IPS-15b (cell line): ENCODE results near the gene ENC1.
"Not testable (repeated sequence)": the region's sequence is repeated elsewhere in the genome, so short reads cannot be mapped to it uniquely, and the experiment has no call there.

ENCODE experiments used
- H3K27me3 ChIP-seq: one replicate; pipeline ENCODE4 v1.6.1; 2013; ENCODE audit warnings: low read length; ENCODE audit not compliant: control insufficient read depth, insufficient read depth
- H3K36me3 ChIP-seq: one replicate; pipeline ENCODE4 v1.6.1; 2013; ENCODE audit warnings: low read length; ENCODE audit not compliant: control insufficient read depth, insufficient read depth
- H3K4me1 ChIP-seq: one replicate; pipeline ENCODE4 v1.6.1; 2013; ENCODE audit warnings: mild to moderate bottlenecking, low read length; ENCODE audit not compliant: control insufficient read depth, insufficient read depth
- H3K4me3 ChIP-seq: one replicate; pipeline ENCODE4 v1.5.1; 2013; ENCODE audit warnings: low read depth, low read length
- H3K9ac ChIP-seq: one replicate; pipeline ENCODE4 v1.6.1; 2013; ENCODE audit warnings: low read depth, mild to moderate bottlenecking, low read length
- H3K9me3 ChIP-seq: one replicate; pipeline ENCODE4 v1.6.1; 2013; ENCODE audit warnings: mild to moderate bottlenecking, low read length; ENCODE audit not compliant: control insufficient read depth, insufficient read depth

Gene ENC1, protein sequence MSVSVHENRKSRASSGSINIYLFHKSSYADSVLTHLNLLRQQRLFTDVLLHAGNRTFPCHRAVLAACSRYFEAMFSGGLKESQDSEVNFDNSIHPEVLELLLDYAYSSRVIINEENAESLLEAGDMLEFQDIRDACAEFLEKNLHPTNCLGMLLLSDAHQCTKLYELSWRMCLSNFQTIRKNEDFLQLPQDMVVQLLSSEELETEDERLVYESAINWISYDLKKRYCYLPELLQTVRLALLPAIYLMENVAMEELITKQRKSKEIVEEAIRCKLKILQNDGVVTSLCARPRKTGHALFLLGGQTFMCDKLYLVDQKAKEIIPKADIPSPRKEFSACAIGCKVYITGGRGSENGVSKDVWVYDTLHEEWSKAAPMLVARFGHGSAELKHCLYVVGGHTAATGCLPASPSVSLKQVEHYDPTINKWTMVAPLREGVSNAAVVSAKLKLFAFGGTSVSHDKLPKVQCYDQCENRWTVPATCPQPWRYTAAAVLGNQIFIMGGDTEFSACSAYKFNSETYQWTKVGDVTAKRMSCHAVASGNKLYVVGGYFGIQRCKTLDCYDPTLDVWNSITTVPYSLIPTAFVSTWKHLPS

DNA sequence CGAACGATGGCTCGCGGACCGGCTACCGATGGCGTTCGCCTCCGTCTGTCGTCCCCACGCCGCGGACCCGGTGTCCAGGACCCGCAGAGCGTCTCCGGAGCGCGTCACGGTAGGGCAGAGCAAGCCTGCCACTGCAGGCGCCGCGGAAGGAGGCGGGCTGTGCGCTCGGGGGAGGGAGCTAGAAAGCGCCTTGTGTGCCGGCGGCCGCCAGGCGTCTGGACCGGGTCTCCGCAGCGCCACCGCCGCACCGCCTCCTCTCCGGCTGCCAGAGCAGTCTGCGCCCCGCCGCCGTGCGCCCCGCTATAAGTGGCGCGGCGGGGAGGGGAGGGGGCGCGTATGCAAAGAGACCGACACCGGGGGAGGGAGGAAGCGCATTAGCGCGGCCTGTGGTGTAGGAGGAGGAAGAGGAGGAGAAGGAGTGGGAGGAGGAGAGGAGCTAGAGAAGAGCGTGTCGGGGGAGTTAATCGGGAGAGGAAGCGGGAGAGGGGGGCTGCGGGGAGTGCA lies at the start of gene ENC1:
ENC1 (minus strand) TSS at position 279 of the 504 bp plus-strand sequence. CDS start 4,243 bp downstream, outside the sequence.
- Histone ChIP-seq H3K27me3 (peaks cover 44% of the 10 kb centered on the region), H3K4me1 (peaks cover 9% of the 10 kb centered on the region), H3K4me3 (peak within 1 kb of the TSS; percentile 90), H3K36me3 (no peaks in the 10 kb centered on the region), H3K9ac (peak within 1 kb of the TSS; percentile 85), H3K9me3 (no peaks in the 10 kb centered on the region)

DNA sequence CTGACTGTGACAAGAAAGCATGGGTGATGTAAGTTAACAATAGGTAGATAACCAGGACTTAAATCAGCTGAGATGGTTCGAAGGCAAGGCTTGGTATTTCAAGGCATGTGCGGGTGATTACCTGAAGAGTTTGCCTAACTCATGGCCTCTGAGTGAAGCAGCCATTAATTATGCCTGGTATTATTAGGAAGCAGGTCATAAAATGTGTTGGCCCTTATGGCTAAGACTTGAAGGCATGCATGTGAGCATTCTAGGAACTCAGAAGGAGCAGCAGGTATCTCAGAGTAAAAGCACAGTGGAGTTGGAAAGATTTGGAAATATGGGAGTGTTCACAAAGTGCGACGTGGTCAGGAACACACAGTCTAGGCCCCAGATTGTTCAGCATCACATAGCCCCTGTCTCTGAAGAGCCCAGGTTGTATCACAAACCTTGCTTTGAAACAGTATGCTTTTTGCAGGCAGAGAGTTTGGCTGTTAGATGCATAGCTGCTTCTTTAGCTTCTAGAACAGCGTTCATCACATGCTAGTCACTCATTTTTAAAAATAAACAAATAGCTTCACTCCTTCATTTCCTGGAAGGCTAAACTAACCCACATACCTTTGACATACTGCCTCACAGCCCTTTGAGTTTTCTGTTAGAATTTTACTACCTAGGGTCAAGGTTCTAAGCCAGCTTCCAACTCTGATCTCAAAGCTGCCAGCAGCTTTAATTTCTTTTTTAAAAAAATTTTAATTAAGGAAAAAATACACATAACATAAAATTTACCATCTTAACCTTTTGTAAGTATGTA lies 46.6 kb upstream of the ENC1 start:
- Histone ChIP-seq H3K9me3 (no peaks in the 10 kb centered on the region), H3K9ac (no peak overlapping the region), H3K36me3 (no peaks in the 10 kb centered on the region), H3K4me3 (no peak overlapping the region), H3K4me1 (peaks cover 5% of the 10 kb centered on the region), H3K27me3 (no peaks in the 10 kb centered on the region)

DNA sequence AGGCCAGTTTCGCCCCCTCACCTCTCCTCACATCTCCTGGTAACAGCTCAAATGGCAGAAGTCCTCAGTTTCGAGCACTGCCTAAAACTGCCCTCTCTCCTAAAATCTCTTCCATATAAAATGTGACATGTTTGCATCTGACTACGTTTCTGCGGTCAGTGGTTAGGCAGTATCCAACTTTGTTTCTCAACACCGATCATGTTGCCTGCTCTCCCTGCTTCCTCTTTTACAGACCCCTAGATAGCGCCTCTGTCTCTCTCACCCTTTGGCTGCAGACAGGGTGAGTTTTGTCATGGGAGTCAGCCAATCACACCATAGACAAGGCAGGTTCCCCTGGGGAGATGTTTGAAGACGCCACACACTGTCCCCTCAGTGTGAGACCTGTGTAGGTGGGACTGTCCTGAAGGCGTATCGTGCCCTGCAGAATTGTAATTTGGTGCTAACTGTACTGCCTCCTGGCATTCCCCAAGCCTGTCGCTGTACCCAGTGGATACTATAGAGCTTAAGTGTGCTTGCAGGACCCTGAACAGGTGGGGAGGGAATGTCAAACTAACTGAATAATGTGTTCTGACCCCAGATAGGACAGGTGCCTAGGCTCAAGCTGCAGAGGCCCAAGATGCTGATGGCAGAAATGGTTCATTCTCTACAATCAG lies 45.6 kb upstream of the ENC1 start:
- H3K4me1 ChIP-seq, result peaks cover 5% of the 10 kb centered on the region
- no peaks in the 10 kb centered on the region for H3K9me3 ChIP-seq
- peak overlapping the region; percentile 88 for H3K4me3 ChIP-seq
- H3K9ac ChIP-seq, result peak overlapping the region; percentile 57
- no peaks in the 10 kb centered on the region for H3K27me3 ChIP-seq
- H3K36me3 ChIP-seq, result no peaks in the 10 kb centered on the region

DNA sequence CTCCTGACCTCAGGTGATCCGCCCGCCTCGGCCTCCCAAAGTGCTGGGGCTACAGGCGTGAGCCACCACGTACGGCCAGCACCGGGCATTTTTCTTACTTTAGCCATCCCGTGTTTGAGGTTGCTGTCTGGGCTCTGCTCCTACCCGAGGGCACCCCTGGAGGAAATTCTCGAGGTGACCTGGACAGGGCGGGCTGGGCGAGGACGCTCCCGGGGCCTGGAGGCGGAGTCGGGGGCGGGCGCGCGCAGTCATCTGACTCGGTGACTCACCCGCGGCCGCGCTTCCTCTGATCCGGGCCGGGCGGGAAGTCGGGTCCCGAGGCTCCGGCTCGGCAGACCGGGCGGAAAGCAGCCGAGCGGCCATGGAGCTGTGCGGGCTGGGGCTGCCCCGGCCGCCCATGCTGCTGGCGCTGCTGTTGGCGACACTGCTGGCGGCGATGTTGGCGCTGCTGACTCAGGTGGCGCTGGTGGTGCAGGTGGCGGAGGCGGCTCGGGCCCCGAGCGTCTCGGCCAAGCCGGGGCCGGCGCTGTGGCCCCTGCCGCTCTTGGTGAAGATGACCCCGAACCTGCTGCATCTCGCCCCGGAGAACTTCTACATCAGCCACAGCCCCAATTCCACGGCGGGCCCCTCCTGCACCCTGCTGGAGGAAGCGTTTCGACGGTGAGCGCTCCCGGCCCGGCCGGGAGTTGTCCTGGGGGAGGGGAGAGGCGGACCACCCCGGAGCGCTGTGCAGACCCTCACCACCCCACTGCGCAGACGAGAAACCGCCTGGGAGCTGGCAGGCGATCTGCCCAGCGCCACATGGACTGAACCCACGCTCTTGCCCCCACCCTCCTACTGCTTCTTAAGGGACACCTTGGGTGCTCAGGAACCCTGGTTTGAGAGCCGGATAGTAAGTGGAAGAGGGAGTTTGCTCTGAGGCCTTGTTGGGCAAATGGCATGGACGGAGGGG lies 44.6 kb upstream of the ENC1 start, which contains the start of gene HEXB:
HEXB (plus strand) TSS at position 334 of the 952 bp plus-strand sequence; CDS start at position 362, 28 bp downstream.
- H3K36me3 ChIP-seq, result no peaks in the 10 kb centered on the region
- H3K9me3 ChIP-seq, result no peaks in the 10 kb centered on the region
- H3K4me1 ChIP-seq, result peaks cover 5% of the 10 kb centered on the region

DNA sequence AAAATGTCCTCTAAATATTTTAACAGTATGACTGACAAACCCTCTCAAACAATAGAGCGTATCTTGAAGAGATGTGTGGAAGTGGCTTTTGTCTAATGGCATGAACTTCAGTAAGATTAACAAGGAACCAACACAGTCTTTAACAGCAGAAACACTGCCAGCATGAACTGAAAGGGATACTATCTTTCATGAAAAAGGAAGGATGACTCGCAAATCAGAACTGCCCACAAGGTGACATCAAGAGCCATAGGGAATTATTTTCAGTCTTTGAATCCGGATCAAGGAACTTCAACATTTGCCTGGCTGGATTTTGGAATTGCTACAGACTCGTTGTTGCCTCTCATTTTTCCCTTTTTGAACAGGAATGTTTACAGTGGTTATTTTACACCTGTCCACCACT lies 39.4 kb upstream of the ENC1 start:
- no peaks in the 10 kb centered on the region for H3K9me3 ChIP-seq
- no peaks in the 10 kb centered on the region for H3K27me3 ChIP-seq
- no peaks in the 10 kb centered on the region for H3K4me1 ChIP-seq
- no peaks in the 10 kb centered on the region for H3K36me3 ChIP-seq
- H3K4me3 ChIP-seq, result no peak overlapping the region
- H3K9ac ChIP-seq, result no peak overlapping the region

More for the DNA sequence above, 44.6 kb upstream of the ENC1 start, which contains the start of gene HEXB:
- H3K9ac ChIP-seq, result peak within 1 kb of the TSS; percentile 57
- peak within 1 kb of the TSS; percentile 88 for H3K4me3 ChIP-seq
- H3K27me3 ChIP-seq, result no peaks in the 10 kb centered on the region

DNA sequence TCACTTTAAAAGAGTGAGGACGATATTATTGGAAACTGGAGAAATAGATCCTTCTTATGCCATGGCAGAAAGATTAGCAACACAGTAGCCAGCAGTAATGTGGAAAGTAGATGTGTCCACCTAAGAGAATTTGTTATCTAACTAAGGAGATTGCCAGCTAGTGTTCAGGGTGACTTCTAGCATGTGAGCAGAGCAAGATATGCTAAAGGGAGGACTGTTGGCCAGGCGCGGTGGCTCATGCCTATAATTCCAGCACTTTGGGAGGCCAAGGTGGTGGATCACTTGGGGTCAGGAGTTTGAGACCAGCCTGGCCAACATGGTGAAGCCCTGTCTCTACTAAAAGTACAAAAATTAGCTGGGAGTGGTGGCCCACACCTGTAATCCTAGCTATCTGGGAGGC lies 38.8 kb upstream of the ENC1 start:
- H3K4me1 ChIP-seq, H3K9ac ChIP-seq, H3K9me3 ChIP-seq, H3K36me3 ChIP-seq, H3K27me3 ChIP-seq, H3K4me3 ChIP-seq: not testable (repeated sequence)

DNA sequence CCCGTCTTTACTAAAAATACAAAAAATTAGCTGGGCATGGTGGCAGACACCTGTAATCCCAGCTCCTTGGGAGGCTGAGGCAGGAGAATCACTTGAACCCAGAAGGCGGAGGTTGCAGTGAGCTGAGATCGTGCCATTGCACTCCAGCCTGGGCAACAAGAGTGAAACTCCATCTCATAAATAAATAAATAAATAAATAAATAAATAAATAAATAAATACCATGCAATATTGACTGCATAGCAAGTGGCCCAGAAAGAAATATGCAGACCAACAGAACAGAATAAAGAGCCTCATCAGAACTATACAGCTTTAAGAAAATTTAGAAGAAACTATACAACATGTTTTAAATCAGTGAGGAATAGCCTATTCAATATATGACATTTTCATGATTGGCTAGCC lies 37.6 kb upstream of the ENC1 start:
- not testable (repeated sequence) for H3K9ac ChIP-seq, H3K4me3 ChIP-seq, H3K27me3 ChIP-seq, H3K36me3 ChIP-seq, H3K9me3 ChIP-seq, H3K4me1 ChIP-seq

DNA sequence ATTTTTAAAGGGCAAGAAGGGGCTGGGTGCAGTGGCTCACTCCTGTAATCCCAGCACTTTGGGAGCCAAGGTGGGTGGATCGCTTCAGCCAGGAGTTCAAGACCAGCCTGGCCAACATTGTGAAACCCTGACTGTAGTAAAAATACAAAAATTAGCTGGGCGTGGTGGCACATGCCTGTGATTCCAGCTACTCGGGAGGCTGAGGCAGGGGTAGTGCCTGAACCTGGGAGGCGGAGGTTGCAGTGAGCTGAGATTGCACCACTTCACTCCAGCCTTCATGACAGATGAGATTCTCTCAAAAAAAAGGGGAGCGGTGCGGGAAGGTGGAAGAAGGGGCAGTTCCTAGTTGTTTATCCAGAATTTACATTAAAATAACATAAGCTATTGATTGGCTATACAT lies 35.9 kb upstream of the ENC1 start:
- H3K36me3 ChIP-seq, H3K4me1 ChIP-seq, H3K27me3 ChIP-seq, H3K4me3 ChIP-seq, H3K9ac ChIP-seq, H3K9me3 ChIP-seq: not testable (repeated sequence)

DNA sequence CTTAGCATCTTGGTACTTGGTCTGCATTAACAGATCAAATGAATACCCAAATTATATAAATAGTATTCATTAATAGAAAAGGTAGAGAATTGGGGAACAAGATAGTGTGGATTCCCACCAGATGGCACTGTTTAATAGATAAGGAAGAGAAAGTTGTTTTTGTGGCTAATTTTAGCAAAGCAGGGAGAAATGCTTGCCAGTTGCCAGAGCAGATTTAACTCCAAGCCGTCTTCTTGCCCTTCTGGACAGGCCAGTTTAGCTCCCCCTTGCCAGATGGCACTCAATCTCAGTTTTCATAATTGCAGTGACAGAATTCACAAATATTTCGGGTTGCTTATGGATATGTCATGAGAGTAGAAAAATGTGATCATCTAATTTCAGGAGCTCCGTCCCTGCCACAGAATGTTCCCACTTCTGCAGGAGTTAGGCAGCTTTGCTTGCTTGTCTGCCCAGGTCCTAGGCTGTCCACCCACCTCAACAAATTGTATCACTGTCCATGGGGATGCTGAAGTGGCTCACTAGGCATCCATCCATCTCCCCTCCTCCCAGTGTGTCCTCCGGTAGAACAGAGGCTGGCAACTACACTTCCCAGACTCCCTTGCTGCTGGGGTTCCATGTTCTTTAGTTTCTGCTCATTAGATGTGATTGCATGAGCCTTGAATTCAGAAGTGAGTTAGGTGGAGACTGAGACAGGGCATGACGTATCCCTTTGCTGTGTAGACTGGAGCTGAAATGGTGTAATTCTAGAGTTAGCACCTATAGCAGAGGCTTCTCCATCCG lies 32.7 kb upstream of the ENC1 start:
- Histone ChIP-seq H3K4me1 (peaks cover 6% of the 10 kb centered on the region), H3K9ac (no peak overlapping the region), H3K27me3 (no peaks in the 10 kb centered on the region), H3K4me3 (no peak overlapping the region), H3K36me3 (peaks cover 2% of the 10 kb centered on the region), H3K9me3 (no peaks in the 10 kb centered on the region)

DNA sequence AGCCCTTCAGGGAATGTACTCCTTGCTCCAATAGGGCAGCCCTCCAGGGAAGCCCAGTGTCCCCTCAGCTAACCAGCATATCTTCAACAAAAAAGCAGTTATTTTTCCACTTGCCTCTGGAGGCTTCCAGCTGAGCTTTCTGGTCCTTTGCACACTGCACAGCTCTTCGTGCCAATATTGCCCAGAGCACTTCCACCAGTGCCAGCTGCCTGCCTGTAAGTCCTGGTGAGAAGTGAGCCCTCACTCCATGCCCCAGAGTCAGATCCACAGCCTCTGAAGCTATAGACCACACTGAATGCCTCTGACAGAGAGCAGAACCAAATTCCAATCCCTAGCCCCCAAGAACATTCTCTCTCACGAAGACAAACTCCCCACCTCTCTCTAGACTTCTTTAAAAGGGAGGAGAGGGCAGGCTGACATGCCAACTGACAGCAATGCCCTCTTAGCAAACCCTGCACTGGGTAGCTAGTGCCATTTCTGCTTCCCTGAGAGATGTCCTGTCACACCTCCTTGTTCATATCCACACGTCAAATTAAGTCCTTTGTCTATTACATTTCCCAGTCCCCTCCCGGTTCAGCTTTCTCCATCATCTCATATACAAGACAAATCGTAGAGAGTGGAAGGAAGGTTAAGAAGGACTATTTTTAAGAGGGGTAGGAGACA lies 31.8 kb upstream of the ENC1 start:
- H3K4me3 ChIP-seq, result no peak overlapping the region
- peaks cover 2% of the 10 kb centered on the region for H3K36me3 ChIP-seq
- no peak overlapping the region for H3K9ac ChIP-seq
- no peaks in the 10 kb centered on the region for H3K27me3 ChIP-seq
- H3K4me1 ChIP-seq, result peaks cover 6% of the 10 kb centered on the region
- H3K9me3 ChIP-seq, result no peaks in the 10 kb centered on the region
